B cell (primary cell): ENCODE measurements around the gene SGCA.

Source experiments
- CTCF ChIP-seq: fragments of 200-600 bp; IDR thresholded peaks from one replicate; pipeline ENCODE4 v1.8.0; 2022; ENCODE audit warnings: antibody characterized with exemption, mild to moderate bottlenecking
- EZH2 ChIP-seq: IDR thresholded peaks from 2 replicates; pipeline ENCODE4 v1.6.1; 2012; ENCODE audit warnings: borderline replicate concordance, low read depth, mild to moderate bottlenecking, moderate library complexity, low read length; ENCODE audit not compliant: insufficient read depth, poor library complexity, severe bottlenecking

GRCh38 chr17:50199211-50199802, 33.5 kb downstream of the SGCA start:
- TF ChIP-seq CTCF = no peak
- no peak for TF ChIP-seq EZH2
